GM18498 (cell line): ENCODE data around the gene FYTTD1.

Source experiments
- ATAC-seq: cut with Tn5 transposase; IDR thresholded peaks from one replicate; pipeline ENCODE4 v1.9.1; 2021; ENCODE audit warnings: mild to moderate bottlenecking, moderate library complexity; ENCODE audit not compliant: unreplicated experiment

Gene FYTTD1

DNA sequence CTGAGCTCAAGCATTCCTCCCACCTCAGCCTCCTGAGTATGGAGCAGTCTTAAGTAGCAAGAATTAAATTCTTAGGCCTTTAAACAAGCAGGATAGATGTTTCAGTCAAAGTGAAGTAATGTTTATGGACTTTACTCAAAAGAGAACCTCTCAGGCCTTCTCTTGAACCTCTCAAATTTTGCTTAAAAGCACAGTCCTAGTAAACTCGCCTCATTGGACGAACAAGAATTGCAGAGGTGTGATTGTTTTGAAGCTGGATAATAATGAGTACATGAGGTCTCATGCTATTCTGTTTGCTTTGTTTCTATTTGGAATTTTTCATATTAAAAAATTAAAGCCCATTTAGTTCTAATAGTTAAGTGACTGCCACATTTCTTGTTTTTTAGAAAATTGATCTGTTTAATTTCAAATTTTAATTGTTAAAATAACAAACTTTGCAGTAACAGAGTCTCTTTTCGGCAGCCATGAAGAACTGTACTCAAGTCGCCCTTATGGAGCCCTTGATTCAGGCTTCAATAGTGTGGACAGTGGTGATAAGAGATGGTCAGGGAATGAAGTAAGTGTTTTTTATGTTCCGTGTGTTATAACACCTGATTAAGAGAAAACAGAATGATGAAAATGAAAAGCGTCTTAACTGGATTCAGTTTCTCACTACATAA is 80.8 kb downstream of the FYTTD1 start:
- no peak for ATAC-seq

GRCh38 chr3:197830967-197831313 is 81.3 kb downstream of the FYTTD1 start:
- ATAC-seq: no peak

DNA sequence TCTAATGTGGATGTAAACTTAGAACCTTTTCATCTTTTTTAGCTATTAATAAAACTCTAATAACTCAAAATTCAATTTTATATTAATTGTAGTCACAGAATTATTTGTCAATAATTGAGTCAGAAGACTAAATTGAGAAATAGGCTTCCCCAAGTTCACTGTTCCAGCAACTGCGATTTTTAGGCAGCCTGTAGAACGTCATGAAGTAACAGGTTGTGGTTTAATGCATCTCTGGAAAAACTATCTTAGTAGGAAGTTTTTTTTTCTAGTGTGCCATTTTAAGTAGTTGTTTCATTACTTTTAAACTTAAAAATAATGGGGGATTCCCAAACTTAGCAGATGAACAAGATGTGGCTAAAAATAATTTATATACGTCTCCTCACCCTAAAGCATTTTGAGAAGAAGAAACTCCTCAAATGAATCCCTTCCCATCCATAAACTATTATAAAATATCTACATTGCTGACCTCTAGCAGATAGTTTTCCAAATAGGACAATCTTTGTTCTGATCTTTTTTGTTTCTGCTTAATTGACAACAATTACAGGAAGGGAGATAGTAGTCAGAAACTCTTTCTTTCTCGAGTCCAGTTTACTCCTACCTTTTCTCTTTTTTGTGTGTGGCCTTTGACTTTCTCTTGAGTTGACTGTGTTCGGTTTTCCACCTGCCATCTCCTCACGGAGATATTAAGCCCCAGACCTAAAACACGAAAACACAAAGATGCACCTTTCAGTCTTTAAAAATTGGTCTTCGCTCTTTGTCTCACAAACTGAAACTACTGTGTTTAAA is 84.4 kb downstream of the FYTTD1 start:
- peak; percentile 51 for ATAC-seq

DNA sequence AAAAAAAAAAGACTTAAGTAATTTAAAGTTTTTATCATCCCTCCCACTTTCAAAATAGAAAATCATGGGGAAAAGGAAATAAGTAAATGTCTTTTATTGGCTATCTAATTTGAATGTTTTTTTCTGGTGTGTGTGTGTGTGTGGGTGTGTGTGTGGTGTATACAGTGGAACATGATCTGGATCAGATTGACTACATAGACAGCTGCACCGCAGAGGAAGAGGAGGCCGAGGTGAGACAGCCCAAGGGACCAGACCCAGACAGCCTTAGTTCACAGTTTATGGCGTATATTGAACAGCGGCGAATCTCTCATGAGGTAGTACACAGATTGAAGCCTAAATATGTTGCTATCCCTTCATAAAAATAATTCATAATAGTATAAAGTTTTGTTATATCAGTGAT is 85.8 kb downstream of the FYTTD1 start:
- no peak for ATAC-seq

GRCh38 chr3:197836244-197836643 is 86.6 kb downstream of the FYTTD1 start:
- no peak for ATAC-seq
